Natural killer cell (primary cell): ENCODE data around the gene CNOT9. TPM values are rescaled to one million over a fixed set of nuclear protein-coding genes. Genes with fewer than 3 reads are reported as not detected.

Experiments
- ATAC-seq, 3 donors: fragments of 150-1000 bp in 2 of 3; fragments of 200-7000 bp in 1 of 3; cut with Tn5 transposase; 1 replicate in 1 of 3; 2 replicates in 2 of 3; pipeline ENCODE4 v1.10.0; 2021; ENCODE audit warnings: mild to moderate bottlenecking in 2 of 3, moderate library complexity in 2 of 3
- DNase-seq, 2 donors: peaks; one replicate each; pipeline versions ENCODE4 v3.0.0 to v3.0.0-alpha.2; 2013 to 2021; ENCODE audit warnings: mixed read lengths in 1 of 2
- H3K27ac ChIP-seq: one replicate; pipeline ENCODE4 v1.5.1; 2013; ENCODE audit warnings: mild to moderate bottlenecking, low read length
- H3K27me3 ChIP-seq: one replicate; pipeline ENCODE4 v1.6.1; 2013; ENCODE audit warnings: low read length; ENCODE audit not compliant: control insufficient read depth, insufficient read depth
- H3K36me3 ChIP-seq: one replicate; pipeline ENCODE4 v1.6.1; 2013; ENCODE audit warnings: low read length; ENCODE audit not compliant: control insufficient read depth, insufficient read depth
- H3K4me1 ChIP-seq: one replicate; pipeline ENCODE4 v1.6.1; 2013; ENCODE audit warnings: low read length; ENCODE audit not compliant: control insufficient read depth, insufficient read depth
- H3K4me3 ChIP-seq: one replicate; pipeline ENCODE4 v1.5.1; 2013; ENCODE audit warnings: low read length
- H3K9me3 ChIP-seq: one replicate; pipeline ENCODE4 v1.6.1; 2013; ENCODE audit warnings: low read length; ENCODE audit not compliant: control insufficient read depth, insufficient read depth
- H3K27ac Mint-ChIP-seq, 2 donors: one replicate each; pipeline ENCODE4 v1.8.0; 2022; ENCODE audit warnings: mild to moderate bottlenecking in 2 of 2, mixed read lengths in 2 of 2, moderate library complexity in 1 of 2
- H3K27me3 Mint-ChIP-seq, 2 donors: one replicate each; pipeline ENCODE4 v1.8.0; 2022; ENCODE audit warnings: low read depth in 2 of 2, mixed read lengths in 2 of 2
- H3K36me3 Mint-ChIP-seq: one replicate; pipeline ENCODE4 v1.8.0; 2022; ENCODE audit warnings: mixed read lengths
- H3K4me1 Mint-ChIP-seq, 2 donors: one replicate each; pipeline ENCODE4 v1.8.0; 2022; ENCODE audit warnings: mixed read lengths in 2 of 2
- H3K4me3 Mint-ChIP-seq: one replicate; pipeline ENCODE4 v1.8.0; 2022; ENCODE audit warnings: mild to moderate bottlenecking, moderate library complexity, mixed read lengths
- H3K9me3 Mint-ChIP-seq, 2 donors: one replicate each; pipeline ENCODE4 v1.8.0; 2022; ENCODE audit warnings: mixed read lengths in 2 of 2
- CTCF ChIP-seq: fragments of 200-600 bp; IDR thresholded peaks from one replicate; pipeline ENCODE4 v1.8.0; 2022; ENCODE audit warnings: antibody characterized with exemption
- whole genome bisulfite sequencing: methylation state at CpG from one replicate; pipeline ENCODE4 v1.1.7; 2013; ENCODE audit warnings: missing lambda C conversion rate; ENCODE audit not compliant: insufficient coverage; 5-methylcytosine and 5-hydroxymethylcytosine counted together
- intact Hi-C: fragments of 100-400 bp; cut with micrococcal nuclease; formaldehyde crosslinking; loops from one replicate; pipeline ENCODE4 v1.14.2; 2022
- total RNA-seq, 4 donors: library from RNA; stranded (reverse); fragments of 120-200 nt in 1 of 4; gene quantifications; one replicate each; pipeline versions ENCODE4 v1.2.3 to v1.2.4, GENCODE V29; 2013 to 2022

Gene CNOT9
- total RNA-seq, 3 donors from 2014 or later (not counting 1 experiment from before 2014, with no cell fraction given), result 61.4 to 66.7 (median 66.3) TPM

DNA sequence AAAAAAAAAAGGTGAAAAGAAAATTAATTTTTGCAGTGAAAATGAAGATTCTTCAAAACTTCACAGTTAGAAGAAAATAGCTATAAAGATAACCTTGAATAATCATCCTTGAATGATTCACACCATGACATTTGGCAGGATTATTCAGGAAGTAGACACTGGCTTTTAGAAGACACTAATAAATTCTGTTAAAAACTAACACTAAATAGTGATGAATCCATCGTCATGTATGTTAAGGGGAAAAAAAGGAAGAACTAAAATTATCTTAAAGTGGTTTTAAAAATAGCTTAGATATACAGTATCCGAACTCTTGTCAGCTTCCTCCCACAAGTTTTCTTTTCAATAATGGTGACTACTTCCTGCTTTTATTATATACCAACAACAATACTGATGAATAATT is 10.7 kb upstream of the CNOT9 start:
- DNase-seq, result no peak
- intact Hi-C loops, result no loop called here
- no peak for ATAC-seq
- peaks cover 7% of the 10 kb centered on the region for H3K36me3 Mint-ChIP-seq
- no peaks in the 10 kb centered on the region for H3K27me3 ChIP-seq
- no peak overlapping the region for H3K4me3 Mint-ChIP-seq
- no peaks in the 10 kb centered on the region for H3K4me1 ChIP-seq
- peaks cover 65% of the 10 kb centered on the region for H3K36me3 ChIP-seq
- no peaks in the 10 kb centered on the region for H3K27me3 Mint-ChIP-seq
- H3K4me1 Mint-ChIP-seq, result peaks cover 0 to 11% of the 10 kb centered on the region in 2 donors
- no peaks in the 10 kb centered on the region for H3K9me3 Mint-ChIP-seq
- H3K9me3 ChIP-seq, result no peaks in the 10 kb centered on the region
- no peak overlapping the region for H3K27ac ChIP-seq
- H3K27ac Mint-ChIP-seq, result no peak overlapping the region
- no CpG with 5 or more reads among the region's 2 CpGs for WGBS
- TF ChIP-seq CTCF, result no peak
- H3K4me3 ChIP-seq, result no peak overlapping the region

DNA sequence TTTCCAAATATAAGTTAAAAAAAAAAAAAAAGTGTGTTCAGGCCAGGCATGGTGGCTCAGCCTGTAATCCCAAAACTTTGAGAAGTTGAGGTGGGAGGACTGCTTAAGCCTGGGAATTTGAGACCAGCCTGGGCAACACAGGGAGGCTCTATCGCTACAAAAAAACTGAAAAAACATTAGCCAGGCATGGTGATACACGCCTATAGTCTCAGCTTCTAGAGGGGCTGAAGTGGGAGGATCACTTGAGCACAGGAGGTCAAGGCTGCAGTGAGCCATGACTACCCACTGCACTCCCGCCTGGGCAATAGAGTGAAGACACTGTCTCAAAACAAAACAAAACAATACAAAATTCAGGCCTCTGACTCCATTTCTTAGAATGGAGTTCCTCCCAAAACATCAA is 9.7 kb upstream of the CNOT9 start:
- DNase-seq (no peak), ATAC-seq (no peak)
- no peak overlapping the region for H3K27ac ChIP-seq
- Mint-ChIP-seq H3K9me3 (no peaks in the 10 kb centered on the region), H3K36me3 (no peaks in the 10 kb centered on the region), H3K4me3 (no peak overlapping the region), H3K27ac (no peak overlapping the region), H3K4me1 (peaks cover 0 to 13% of the 10 kb centered on the region in 2 donors), H3K27me3 (no peaks in the 10 kb centered on the region)
- peaks cover 56% of the 10 kb centered on the region for H3K36me3 ChIP-seq
- intact Hi-C loops, result no loop called here
- H3K4me3 ChIP-seq, result no peak overlapping the region
- WGBS, result 98% methylated on average over 3 of the region's 3 CpGs
- H3K9me3 ChIP-seq, result no peaks in the 10 kb centered on the region
- no peaks in the 10 kb centered on the region for H3K27me3 ChIP-seq
- no peaks in the 10 kb centered on the region for H3K4me1 ChIP-seq
- TF ChIP-seq CTCF, result no peak

DNA sequence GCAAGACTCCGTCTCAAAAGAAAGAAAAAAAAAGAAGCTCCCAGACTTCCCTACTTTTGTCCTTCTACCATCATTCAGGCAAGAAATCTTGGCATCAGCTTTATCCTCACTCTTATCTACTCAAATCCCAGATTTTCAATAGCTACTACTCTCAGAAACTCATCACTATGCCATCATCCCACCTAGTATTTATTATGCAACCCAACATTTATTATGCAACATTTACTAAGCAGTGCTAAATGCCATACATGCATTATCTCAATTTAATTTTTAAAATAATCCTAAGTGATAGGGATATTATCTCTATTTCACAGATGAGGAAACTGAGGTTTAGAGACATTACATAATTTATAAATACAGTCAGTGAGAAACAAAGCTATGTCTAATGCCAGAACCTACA is 4.6 kb upstream of the CNOT9 start:
- Mint-ChIP-seq H3K27ac (peak overlapping the region in 1 of 2 donors; percentile 30), H3K4me1 (peaks cover 19 to 44% of the 10 kb centered on the region in 2 donors), H3K4me3 (no peak overlapping the region), H3K9me3 (no peaks in the 10 kb centered on the region), H3K27me3 (no peaks in the 10 kb centered on the region), H3K36me3 (no peaks in the 10 kb centered on the region)
- H3K9me3 ChIP-seq, result no peaks in the 10 kb centered on the region
- H3K36me3 ChIP-seq, result peaks cover 33% of the 10 kb centered on the region
- peaks cover 12% of the 10 kb centered on the region for H3K4me1 ChIP-seq
- no peak for TF ChIP-seq CTCF
- no peaks in the 10 kb centered on the region for H3K27me3 ChIP-seq
- intact Hi-C loops, result no loop called here
- DNase-seq, result no peak
- no peak overlapping the region for H3K4me3 ChIP-seq
- H3K27ac ChIP-seq, result no peak overlapping the region
- WGBS, result 100% methylated on average over 1 of the region's 1 CpG
- no peak for ATAC-seq

DNA sequence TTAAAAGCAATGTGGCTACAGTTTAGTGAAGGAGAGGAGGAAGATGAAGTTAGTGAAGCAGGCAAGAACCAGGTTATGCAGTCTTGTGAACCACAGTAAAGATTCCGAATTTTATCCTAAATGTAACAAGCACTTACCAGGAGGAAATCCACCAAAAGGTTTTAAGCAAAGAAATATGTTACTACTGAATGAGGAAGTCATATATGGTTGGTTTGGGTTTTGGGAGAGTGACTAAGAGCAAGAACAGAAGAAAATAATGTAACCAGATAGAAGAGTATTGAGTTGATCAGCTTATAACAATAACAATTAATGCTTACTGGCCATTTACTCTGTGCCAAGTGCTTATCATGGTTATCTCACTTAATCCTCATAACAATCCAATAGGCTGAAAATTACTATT is 2.3 kb upstream of the CNOT9 start:
- intact Hi-C loops, result loop anchor here (5.0 kb wide), 2 partner anchors 691 to 821 kb away; partner anchors contain the start of gene DNPEP
- Histone ChIP-seq H3K36me3 (peaks cover 11% of the 10 kb centered on the region), H3K27me3 (no peaks in the 10 kb centered on the region), H3K4me3 (no peak overlapping the region), H3K4me1 (peaks cover 22% of the 10 kb centered on the region), H3K9me3 (no peaks in the 10 kb centered on the region), H3K27ac (no peak overlapping the region)
- no peak for DNase-seq
- TF ChIP-seq CTCF, result no peak
- no peak for ATAC-seq
- Mint-ChIP-seq H3K27ac (peak overlapping the region; percentile 92 to 95), H3K36me3 (no peaks in the 10 kb centered on the region), H3K27me3 (no peaks in the 10 kb centered on the region), H3K4me1 (peaks cover 41 to 65% of the 10 kb centered on the region in 2 donors), H3K4me3 (peak overlapping the region; percentile 99), H3K9me3 (no peaks in the 10 kb centered on the region)
- WGBS, result 86% methylated on average over 1 of the region's 1 CpG
